VCaP (cell line): ENCODE data around the gene ZIC1.

Experiments
- H3K27ac ChIP-seq: fragments of 450-650 bp; 2 replicates; pipeline ENCODE4 v1.5.1; 2017
- CTCF ChIP-seq: fragments of 450-650 bp; conservative IDR thresholded peaks from 2 replicates; pipeline ENCODE4 v1.5.1; 2017; ENCODE audit warnings: mild to moderate bottlenecking, moderate library complexity

Gene ZIC1

GRCh38 chr3:147367676-147368075 is 41.5 kb upstream of the ZIC1 start:
- no peak overlapping the region for H3K27ac ChIP-seq
- no peak for TF ChIP-seq CTCF

- no peak overlapping the region for H3K27ac ChIP-seq
- TF ChIP-seq CTCF = no peak
These were observed 41.0 kb upstream of the ZIC1 start for GRCh38 chr3:147368151-147368550.

GRCh38 chr3:147368561-147369221 is 40.5 kb upstream of the ZIC1 start:
- H3K27ac ChIP-seq = no peak overlapping the region
- no peak for TF ChIP-seq CTCF

- no peak overlapping the region for H3K27ac ChIP-seq
- TF ChIP-seq CTCF = no peak
These were observed 39.9 kb upstream of the ZIC1 start for GRCh38 chr3:147369231-147369630.

- TF ChIP-seq CTCF = no peak
- no peak overlapping the region for H3K27ac ChIP-seq
These were observed 39.5 kb upstream of the ZIC1 start for GRCh38 chr3:147369661-147370123.

GRCh38 chr3:147370349-147370748 is 38.8 kb upstream of the ZIC1 start:
- no peak overlapping the region for H3K27ac ChIP-seq
- no peak for TF ChIP-seq CTCF

- no peak overlapping the region for H3K27ac ChIP-seq
- no peak for TF ChIP-seq CTCF
These were observed 38.0 kb upstream of the ZIC1 start for GRCh38 chr3:147371140-147371539.
